ENCODE results near the gene GPBP1. TPM values are rescaled to one million over a fixed set of nuclear protein-coding genes. Genes with fewer than 3 reads are reported as not detected.
"Not testable (repeated sequence)": the region's sequence is repeated elsewhere in the genome, so short reads cannot be mapped to it uniquely, and the experiment has no call there.

GPBP1 gene
- total and polyA plus RNA-seq, 8 donors: 55.3 to 171 (median 148) TPM

GRCh38 chr5:57176350-57176857, 2.5 kb downstream of the GPBP1 start:
- TF ChIP-seq, protein P1, sequence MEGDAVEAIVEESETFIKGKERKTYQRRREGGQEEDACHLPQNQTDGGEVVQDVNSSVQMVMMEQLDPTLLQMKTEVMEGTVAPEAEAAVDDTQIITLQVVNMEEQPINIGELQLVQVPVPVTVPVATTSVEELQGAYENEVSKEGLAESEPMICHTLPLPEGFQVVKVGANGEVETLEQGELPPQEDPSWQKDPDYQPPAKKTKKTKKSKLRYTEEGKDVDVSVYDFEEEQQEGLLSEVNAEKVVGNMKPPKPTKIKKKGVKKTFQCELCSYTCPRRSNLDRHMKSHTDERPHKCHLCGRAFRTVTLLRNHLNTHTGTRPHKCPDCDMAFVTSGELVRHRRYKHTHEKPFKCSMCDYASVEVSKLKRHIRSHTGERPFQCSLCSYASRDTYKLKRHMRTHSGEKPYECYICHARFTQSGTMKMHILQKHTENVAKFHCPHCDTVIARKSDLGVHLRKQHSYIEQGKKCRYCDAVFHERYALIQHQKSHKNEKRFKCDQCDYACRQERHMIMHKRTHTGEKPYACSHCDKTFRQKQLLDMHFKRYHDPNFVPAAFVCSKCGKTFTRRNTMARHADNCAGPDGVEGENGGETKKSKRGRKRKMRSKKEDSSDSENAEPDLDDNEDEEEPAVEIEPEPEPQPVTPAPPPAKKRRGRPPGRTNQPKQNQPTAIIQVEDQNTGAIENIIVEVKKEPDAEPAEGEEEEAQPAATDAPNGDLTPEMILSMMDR (IDR thresholded peaks at IDR 0.05): no peak
- Histone ChIP-seq H3K27me3 (no peaks in the 10 kb centered on the region), H3K4me3 (peak overlapping the region; percentile 62 to 91), H3K36me3 (peaks cover 0 to 6% of the 10 kb centered on the region in 2 donors), H3K9me3 (no peaks in the 10 kb centered on the region), H3K27ac (peak overlapping the region; percentile 99 to 100), H3K4me1 (peaks cover 31 to 78% of the 10 kb centered on the region in 2 donors)
- ATAC-seq (no peak), DNase-seq (peak in 2 of 4 donors; percentile 48 to 64)
- intact Hi-C loops (cut with DNase I): no loop called here

DNA sequence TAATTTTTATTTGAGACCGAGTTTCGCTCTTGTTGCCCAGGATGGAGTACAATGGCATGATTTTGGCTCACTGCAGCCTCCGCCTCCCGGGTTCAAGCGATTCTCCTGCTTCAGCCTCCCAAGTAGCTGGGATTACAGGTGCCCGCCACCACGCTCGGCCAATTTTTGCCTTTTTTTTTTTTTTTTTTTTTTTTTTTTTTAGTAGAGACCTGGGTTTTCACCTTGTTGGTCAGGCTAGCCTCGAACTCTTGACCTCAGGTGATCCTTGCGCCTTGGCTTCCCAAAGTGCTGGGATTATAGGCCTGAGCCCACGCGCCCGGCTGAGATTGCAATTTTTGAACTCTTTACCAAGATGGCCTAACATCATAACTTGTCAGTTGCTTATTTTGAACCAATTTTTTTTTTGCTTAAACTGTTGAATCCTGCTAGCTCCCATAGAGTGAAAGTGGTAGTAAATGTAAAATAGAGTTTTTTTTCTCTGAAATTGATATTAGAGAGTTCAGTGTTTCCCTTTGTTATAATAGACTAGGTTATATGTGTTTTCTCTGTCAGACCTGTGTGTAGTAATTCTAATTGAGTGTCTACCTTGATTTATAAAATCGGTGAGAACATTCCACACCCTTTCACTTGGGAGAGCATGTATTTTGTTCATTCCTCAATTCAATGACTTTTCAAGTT, 3.8 kb downstream of the GPBP1 start:
- Histone ChIP-seq H3K27ac (peak overlapping the region; percentile 99 to 100), H3K27me3 (no peaks in the 10 kb centered on the region), H3K4me1 (peaks cover 27 to 81% of the 10 kb centered on the region in 2 donors), H3K4me3 (peak overlapping the region; percentile 62 to 91), H3K9me3 (no peaks in the 10 kb centered on the region), H3K36me3 (peaks cover 0 to 6% of the 10 kb centered on the region in 2 donors)
- intact Hi-C loops (cut with DNase I): no loop called here
- ATAC-seq (no peak), DNase-seq (no peak)
- TF ChIP-seq, protein P1 (IDR thresholded peaks at IDR 0.05): no peak

DNA sequence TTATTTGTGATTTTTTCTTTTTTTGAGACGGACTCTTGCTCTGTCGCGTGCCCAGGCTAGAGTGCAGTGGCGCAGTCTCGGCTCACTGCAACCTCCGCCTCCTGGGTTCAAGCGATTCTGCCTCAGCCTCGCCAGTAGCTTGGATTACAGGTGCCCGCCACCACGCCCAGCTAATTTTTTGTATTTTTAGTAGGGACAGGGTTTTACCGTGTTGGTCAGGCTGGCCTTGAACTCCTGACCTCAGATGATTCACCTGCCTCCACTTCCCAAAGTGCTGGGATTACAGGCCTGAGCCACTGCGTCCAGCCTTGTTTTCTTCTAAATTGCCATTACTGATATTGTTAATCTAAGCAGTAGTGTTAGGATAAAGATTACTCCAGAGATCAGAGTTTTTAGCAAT, 4.4 kb downstream of the GPBP1 start:
- Histone ChIP-seq H3K4me3 (peak overlapping the region; percentile 62 to 91), H3K4me1 (peaks cover 27 to 83% of the 10 kb centered on the region in 2 donors)
- intact Hi-C loops (cut with DNase I); H3K9me3 ChIP-seq; H3K36me3 ChIP-seq; H3K27me3 ChIP-seq; ATAC-seq; H3K27ac ChIP-seq; DNase-seq: not testable (repeated sequence)

GRCh38 chr5:57179262-57180200, 5.7 kb downstream of the GPBP1 start:
- TF ChIP-seq, protein P1 (IDR thresholded peaks at IDR 0.05): no peak
- Histone ChIP-seq H3K27me3 (no peaks in the 10 kb centered on the region), H3K36me3 (peaks cover 0 to 16% of the 10 kb centered on the region in 2 donors), H3K4me1 (peaks cover 27 to 89% of the 10 kb centered on the region in 2 donors), H3K9me3 (no peaks in the 10 kb centered on the region), H3K27ac (peak overlapping the region; percentile 15 to 48), H3K4me3 (peak overlapping the region in 1 of 2 donors; percentile 91)
- DNase-seq (no peak), ATAC-seq (no peak)
- intact Hi-C loops (cut with DNase I): no loop called here

GRCh38 chr5:57181154-57181553, 7.3 kb downstream of the GPBP1 start:
- intact Hi-C loops (cut with DNase I): no loop called here
- H3K4me1 ChIP-seq: peaks cover 27 to 93% of the 10 kb centered on the region in 2 donors
- no peak overlapping the region for H3K4me3 ChIP-seq

More at GRCh38 chr5:57181154-57181553, 7.3 kb downstream of the GPBP1 start:
- DNase-seq (no peak), ATAC-seq (no peak)
- TF ChIP-seq, protein P1 (IDR thresholded peaks at IDR 0.05): no peak
- no peaks in the 10 kb centered on the region for H3K27me3 ChIP-seq
- H3K9me3 ChIP-seq: no peaks in the 10 kb centered on the region
- no peak overlapping the region for H3K27ac ChIP-seq
- H3K36me3 ChIP-seq: peaks cover 0 to 17% of the 10 kb centered on the region in 2 donors

Measured in left lung (tissue), 10 donors.